GM12891 (cell line): Measurements from ENCODE around the gene ZNF566.
A peak's percentile ranks its signal among the peaks of the same experiment; 100 is the strongest.

Experiments used
- DNase-seq: peaks from one replicate; pipeline ENCODE4 v3.0.0; 2011; ENCODE audit warnings: low spot score; ENCODE audit not compliant: insufficient read length
- FAIRE-seq: peaks from 2 replicates; lab custom pipeline; 2011; peaks lifted over from hg19 to GRCh38; lab: Jason Lieb, UNC
- PAX5 ChIP-seq: IDR thresholded peaks from 2 replicates; pipeline ENCODE4 v1.6.1; 2011; ENCODE audit warnings: low read length, moderate library complexity, mild to moderate bottlenecking; ENCODE audit not compliant: insufficient read depth, severe bottlenecking
- POLR2A ChIP-seq: IDR thresholded peaks from 2 replicates; pipeline ENCODE4 v1.6.1; 2011; ENCODE audit warnings: low read depth, low read length, control low read depth
- POLR2AphosphoS5 ChIP-seq: IDR thresholded peaks from 2 replicates; pipeline ENCODE4 v1.6.1; 2011; ENCODE audit warnings: low read depth, low read length, control low read depth
- POU2F2 ChIP-seq: IDR thresholded peaks from 2 replicates; pipeline ENCODE4 v1.6.1; 2011; ENCODE audit warnings: low read depth, mild to moderate bottlenecking, control low read depth, low read length, moderate library complexity
- SPI1 ChIP-seq: IDR thresholded peaks from 2 replicates; pipeline ENCODE4 v1.6.1; 2011; ENCODE audit warnings: low read depth, low read length, control low read depth
- TAF1 ChIP-seq: IDR thresholded peaks from 2 replicates; pipeline ENCODE4 v1.6.1; 2011; ENCODE audit warnings: low read depth, low read length, control low read depth

The ZNF566 gene

DNA sequence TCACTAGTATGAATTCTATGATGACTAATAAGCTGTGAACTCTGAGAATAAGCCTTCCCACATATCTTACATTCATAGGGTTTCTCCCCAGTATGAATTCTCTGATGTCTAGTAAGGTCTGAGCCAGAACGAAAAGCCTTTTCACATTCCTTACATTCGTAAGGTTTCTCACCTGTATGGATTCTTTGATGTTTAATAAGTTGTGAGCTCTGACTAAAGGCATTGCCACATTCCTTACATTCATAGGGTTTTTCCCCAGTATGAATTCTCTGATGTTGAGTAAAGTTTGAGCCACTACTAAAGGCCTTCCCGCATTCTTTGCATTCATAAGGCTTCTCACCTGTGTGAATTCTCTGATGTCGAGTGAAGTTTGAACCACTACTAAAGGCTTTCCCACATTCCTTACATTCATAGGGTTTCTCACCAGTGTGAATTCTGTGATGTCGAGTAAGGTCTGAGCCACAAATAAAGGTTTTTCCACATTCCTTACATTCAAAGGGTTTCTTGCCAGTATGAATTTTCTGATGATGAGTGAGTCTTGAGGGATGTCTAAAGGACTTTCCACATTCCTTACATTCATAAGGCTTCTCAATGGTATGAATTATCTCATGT lies 40.2 kb downstream of the ZNF566 start:
- no peak for DNase-seq
- no peak for FAIRE-seq
- TF ChIP-seq TAF1 (no peak), POU2F2 (no peak)

DNA sequence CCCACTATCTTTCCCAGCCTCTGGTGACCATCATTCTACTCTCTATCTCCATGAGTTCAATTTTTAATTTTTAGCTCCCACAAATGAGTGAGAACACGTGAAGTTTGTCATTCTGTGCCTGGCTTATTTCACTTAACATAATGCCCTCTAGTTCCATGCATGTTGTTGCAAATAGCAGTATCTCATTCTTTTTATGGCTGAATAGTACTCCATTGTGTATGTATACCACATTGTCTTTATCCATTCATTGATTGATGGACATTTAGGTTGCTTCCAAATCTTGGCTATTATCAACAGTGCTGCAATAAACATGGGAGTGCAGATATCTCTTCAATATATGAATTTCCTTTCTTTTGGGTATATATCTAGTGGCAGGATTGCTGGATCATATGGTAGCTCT lies 48.0 kb downstream of the ZNF566 start:
- TF ChIP-seq PAX5 = no peak
- no peak for TF ChIP-seq POU2F2
- no peak for TF ChIP-seq SPI1
- TF ChIP-seq TAF1 = no peak
- TF ChIP-seq POLR2A = no peak
- TF ChIP-seq POLR2AphosphoS5 = no peak
- FAIRE-seq (no peak), DNase-seq (no peak)

GRCh38 chr19:36436531-36436930 lies 52.8 kb downstream of the ZNF566 start:
- no peak for FAIRE-seq

DNA sequence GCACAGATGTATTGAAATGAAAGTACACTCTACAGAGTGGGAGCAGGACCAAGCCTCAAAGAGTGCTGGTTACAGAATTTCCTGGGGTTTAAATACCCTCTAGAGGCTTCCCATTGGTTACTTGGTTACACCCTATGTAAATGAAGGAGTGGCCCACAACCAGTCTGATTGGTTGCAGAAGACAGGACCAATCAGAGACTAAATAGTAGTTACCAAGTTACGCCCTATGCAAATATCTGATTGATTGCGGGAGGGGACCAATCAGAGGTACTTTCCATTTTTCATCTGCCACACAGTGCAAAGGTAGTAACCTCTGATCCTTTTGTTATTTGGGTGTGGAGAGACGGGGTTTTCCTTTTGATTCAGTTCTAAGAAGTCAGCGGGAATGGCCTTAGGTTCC lies 65.4 kb downstream of the ZNF566 start:
- TF ChIP-seq SPI1 (no peak), POLR2AphosphoS5 (no peak)
- FAIRE-seq = no peak
- no peak for DNase-seq

More at GRCh38 chr19:36436531-36436930, 52.8 kb downstream of the ZNF566 start:
- TF ChIP-seq PAX5 (no peak), POU2F2 (no peak)
- DNase-seq = no peak

GRCh38 chr19:36421749-36422481 lies 67.4 kb downstream of the ZNF566 start:
- TF ChIP-seq TAF1 = no peak
- no peak for DNase-seq
- FAIRE-seq = peak; percentile 38

- FAIRE-seq (peak; percentile 51), DNase-seq (no peak)
- TF ChIP-seq POLR2AphosphoS5 = no peak
- TF ChIP-seq PAX5 = no peak
- TF ChIP-seq POLR2A = no peak
- TF ChIP-seq SPI1 = no peak
- no peak for TF ChIP-seq TAF1
- no peak for TF ChIP-seq POU2F2
Observed at GRCh38 chr19:36420961-36421748, 68.2 kb downstream of the ZNF566 start.

GRCh38 chr19:36418287-36419001 lies 70.9 kb downstream of the ZNF566 start, which contains the start of gene ZFP82:
TSS of gene ZFP82 (minus strand) at chr19:36418644. CDS start at chr19:36409789, 8,855 bp downstream.
- FAIRE-seq (peak; percentile 98), DNase-seq (peak; percentile 90)
- no peak for TF ChIP-seq SPI1
- TF ChIP-seq POLR2A = peak; percentile 65; the same call in 1 of the 2 replicates
- peak; percentile 58; the same call in 1 of the 2 replicates for TF ChIP-seq POLR2AphosphoS5

GRCh38 chr19:36417752-36418286 lies 71.5 kb downstream of the ZNF566 start:
- peak; percentile 59 for FAIRE-seq
- no peak for TF ChIP-seq POU2F2
- no peak for TF ChIP-seq POLR2A
- TF ChIP-seq SPI1 = no peak
- TF ChIP-seq PAX5 = no peak
- TF ChIP-seq POLR2AphosphoS5 = no peak
- TF ChIP-seq TAF1 = no peak
- no peak for DNase-seq

DNA sequence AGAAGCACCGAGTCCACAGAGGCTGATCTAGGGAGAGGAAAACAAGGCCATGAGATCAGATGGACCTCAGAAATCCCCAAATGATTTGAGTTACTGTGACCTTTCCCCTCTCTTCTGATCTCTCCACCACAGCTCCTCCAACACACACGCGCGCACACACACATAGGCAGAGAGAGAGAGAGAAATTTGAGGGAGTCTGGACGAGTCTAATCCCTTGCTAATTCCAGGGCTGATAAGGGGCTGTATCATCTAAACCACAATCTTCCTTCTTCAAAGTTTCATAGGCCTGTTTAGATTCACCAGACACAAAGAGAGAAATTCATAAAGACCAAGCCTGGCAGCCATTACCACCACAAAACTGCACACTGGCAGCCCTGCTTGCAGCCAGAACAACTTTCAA lies 79.5 kb downstream of the ZNF566 start:
- FAIRE-seq (no peak), DNase-seq (no peak)
- no peak for TF ChIP-seq POU2F2
- no peak for TF ChIP-seq POLR2A
- no peak for TF ChIP-seq PAX5
- TF ChIP-seq POLR2AphosphoS5 = no peak
- no peak for TF ChIP-seq SPI1
- TF ChIP-seq TAF1 = no peak

DNA sequence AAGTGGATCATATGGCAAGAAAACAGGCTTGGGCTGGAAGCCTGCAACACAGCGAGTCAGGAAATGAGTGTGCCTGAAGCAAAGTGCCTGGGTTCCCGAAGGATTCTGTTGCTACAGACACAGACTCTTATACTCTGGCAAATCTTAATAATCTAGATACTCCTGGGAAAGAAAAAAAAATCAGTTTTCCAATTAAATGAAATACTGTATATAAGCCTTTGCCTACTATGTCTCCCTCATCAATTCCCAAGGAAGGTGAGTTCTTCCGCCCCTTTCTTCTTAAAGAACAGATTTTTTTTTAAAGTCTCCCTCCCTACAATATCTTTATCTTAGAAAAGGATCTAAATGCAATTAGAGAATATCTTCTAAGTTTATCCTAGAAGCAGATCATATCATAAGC lies 81.3 kb downstream of the ZNF566 start:
- DNase-seq (no peak), FAIRE-seq (no peak)
- no peak for TF ChIP-seq POLR2AphosphoS5
- TF ChIP-seq SPI1 = no peak
- no peak for TF ChIP-seq PAX5
- TF ChIP-seq TAF1 = no peak
- TF ChIP-seq POU2F2 = no peak
- TF ChIP-seq POLR2A = no peak
